ENCODE data around the gene CBLN4.

GRCh38 chr20:56018716-56019115 is 13.4 kb upstream of the CBLN4 start:
- no peak for TF ChIP-seq CTCF (IDR thresholded peaks at IDR 0.05)
- no peak for TF ChIP-seq POLR2A (IDR thresholded peaks at IDR 0.05)
